OCI-M2 (cell line): Measurements from ENCODE around the gene DHODH.
"Not testable (repeated sequence)": the region's sequence is repeated elsewhere in the genome, so short reads cannot be mapped to it uniquely, and the experiment has no call there.

ENCODE experiments used
- DNase-seq: peaks from one replicate; lab custom pipeline; 2025; ENCODE audit not compliant: unreplicated experiment; lab: John Stamatoyannopoulos, UW

DHODH gene

DNA sequence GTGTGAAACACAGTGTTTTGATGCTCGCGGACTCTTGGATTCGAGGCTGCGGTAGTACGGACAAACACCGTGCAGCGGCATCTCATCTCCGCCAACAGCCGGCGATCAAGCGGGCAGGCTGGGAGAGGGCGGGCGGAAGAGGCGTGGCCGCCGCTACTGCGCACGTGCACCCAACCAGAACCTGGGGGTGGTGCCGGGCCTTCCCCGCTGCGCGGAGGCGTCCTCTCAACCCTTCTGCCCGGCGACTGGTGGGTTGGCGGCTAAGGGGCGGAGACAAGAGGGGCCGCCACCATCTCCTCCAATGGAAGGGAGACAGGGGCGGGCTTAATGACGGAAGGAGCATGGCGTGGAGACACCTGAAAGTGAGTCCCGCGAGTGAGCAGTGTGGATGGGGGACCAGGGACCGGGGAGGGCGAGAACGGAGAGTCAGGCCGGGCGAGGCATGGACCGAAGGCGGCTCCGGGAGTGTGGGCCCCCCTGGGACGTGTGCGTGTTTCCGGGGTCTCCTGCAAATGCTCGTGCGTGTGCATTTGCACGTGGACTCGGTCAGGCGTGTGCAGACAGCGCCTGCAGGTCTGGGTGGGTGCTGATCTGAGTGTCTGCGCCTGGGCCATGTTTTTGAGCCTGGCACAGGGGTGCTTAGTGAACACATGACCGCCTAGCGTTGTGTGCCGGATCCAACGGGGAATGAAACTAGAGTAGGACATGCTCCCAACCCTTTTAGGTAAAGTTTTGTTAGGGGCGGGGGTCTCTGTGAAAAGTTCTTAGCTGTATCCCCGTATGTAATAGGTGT, at the start of gene DHODH:
Gene DHODH, plus strand, starts transcription at position 321 of the 793 bp plus-strand sequence. Its CDS starts 21 bp downstream, at position 342.
- peak; percentile 53 for DNase-seq

- peak; percentile 12 for DNase-seq
These were observed 47.2 kb upstream of the DHODH start for GRCh38 chr16:71961066-71962039.

DNA sequence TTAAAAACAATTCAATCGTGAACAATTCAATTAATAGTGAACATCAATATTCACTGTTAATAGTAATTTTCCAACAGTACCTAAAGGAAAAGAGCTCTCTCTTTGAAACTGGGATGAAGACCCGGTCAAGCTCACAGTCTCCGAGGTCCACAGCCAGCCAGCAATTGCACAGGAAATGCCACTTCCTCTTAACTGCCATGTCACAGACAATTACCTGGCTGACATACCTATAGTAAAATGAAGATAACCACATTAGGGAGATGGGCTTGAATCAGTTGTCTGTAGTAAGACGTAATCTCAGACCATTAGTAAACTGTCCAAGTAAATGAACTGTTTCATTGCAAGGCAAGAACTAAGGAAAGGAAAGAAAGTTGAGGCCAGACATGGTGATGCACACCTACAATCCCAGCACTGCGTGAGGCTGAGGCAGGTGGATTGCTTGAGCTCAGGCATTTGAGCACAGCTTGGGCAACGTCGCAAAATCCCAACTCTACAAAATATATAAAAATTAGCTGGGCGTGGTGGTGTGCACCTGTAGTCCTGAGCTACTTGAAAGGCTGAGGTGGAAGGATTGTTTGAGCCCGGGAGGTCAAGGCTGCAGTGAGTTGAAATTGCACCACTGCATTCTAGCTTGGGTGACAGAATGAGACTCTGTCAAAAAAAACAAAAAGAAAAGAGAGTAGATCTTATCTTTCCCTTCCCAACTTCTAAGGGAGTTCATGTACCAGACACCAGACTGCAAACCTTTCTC, 45.2 kb upstream of the DHODH start:
- DNase-seq, result no peak

DNA sequence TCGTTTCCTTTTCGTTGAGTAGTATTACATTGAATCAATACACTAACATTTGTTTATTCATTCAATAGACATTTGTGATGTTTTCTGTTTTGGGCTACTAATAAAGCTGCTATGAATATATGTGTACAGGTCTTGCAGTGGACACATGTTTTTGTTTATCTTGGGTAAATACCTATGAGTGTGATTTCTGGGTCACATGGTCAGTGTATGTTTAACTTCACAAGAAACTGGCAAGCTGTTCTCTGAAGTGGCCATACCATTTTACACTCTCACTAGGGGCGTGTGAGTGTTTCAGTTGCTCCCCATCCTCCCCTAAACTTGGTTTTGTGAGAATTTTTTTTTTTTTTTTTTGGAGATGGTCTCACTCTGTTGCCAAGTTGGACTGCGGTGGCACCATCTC, 43.3 kb upstream of the DHODH start:
- no peak for DNase-seq

GRCh38 chr16:71966932-71967331, 41.6 kb upstream of the DHODH start:
- DNase-seq, result no peak

DNA sequence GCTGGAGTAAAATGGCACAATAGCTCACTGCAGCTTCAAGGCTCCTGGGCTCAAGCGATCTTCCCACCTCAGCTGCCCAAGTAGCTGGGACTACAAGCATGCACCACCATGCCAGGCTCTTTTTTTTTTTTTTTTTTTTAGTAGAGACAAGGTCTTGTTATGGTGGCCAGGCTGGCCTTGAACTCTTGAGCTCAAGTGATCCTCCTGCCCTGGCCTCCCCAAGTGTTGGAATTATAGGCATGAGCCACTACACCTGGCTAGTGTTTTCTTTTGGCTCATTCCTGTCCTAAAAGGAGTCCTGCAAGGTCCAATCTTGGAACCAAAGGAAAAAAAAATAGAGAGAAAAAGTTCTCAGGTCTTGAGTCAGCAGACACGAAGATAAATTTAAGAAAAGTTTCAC, 39.2 kb upstream of the DHODH start:
- no peak for DNase-seq

GRCh38 chr16:71971571-71971970, 37.0 kb upstream of the DHODH start:
- DNase-seq, result no peak

- DNase-seq, result no peak
These were observed 36.2 kb upstream of the DHODH start for GRCh38 chr16:71972356-71972755.

DNA sequence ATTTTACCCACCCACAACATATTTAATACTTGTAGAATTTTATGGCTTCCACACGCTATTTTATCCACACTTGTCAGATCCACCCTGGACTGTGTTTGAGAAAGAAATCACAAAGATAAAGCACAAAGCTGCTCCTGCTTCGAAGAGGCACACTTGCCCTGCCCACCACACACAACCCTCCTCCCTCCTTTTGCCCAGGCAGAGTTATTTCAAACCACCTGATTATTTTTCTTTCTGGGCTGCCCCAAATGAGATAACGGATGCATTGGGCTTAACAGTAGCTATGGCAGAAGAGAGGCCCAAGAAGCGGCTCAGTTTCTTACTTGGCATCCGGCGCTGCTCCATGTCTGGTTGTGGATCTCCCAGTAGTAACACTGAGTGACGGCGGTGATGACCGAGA, 35.5 kb upstream of the DHODH start:
- DNase-seq, result no peak

DNA sequence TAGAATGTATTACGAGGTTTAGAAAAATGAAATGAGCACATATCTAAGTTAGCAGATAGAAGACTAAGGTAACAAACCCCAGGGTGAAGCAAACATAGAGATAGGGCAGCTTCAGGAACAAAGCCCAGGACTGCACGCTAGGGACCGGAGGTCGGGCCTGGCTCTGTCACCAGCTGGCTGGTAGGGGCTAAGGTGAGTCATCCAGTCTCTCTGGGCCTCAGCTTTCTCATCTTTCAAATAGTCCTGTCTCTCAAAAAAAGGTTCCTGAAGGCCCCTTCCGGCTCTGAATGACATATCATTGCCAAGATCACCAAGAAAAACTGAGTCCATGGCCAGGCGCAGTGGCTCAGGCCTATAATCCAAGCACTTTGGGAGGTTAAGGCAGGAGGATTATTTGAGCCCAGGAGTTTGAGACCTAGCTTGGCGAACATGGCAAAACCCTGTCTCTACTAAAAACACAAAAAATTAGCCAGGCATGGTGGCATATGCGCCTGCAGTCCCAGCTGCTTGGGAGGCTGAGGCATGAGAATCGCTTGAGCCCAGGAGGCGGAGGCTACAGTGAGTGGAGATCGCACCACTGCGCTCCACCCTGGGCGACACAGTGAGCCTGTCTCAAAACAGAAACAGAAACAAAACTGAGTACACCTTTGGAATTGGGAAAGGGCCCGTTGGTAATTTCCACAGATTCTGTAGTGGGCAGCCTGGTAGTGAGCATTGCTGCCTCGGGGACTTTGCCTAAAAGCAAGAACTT, 34.3 kb upstream of the DHODH start:
- no peak for DNase-seq

- no peak for DNase-seq
These were observed 23.1 kb upstream of the DHODH start for GRCh38 chr16:71985262-71985974.

GRCh38 chr16:71986131-71986530, 22.4 kb upstream of the DHODH start:
- DNase-seq, result no peak

GRCh38 chr16:71995038-71995437, 13.5 kb upstream of the DHODH start:
- DNase-seq, result no peak

GRCh38 chr16:71997578-71997977, 11.0 kb upstream of the DHODH start:
- not testable (repeated sequence) for DNase-seq

GRCh38 chr16:72001180-72001874, 7.2 kb upstream of the DHODH start:
- DNase-seq, result no peak

DNA sequence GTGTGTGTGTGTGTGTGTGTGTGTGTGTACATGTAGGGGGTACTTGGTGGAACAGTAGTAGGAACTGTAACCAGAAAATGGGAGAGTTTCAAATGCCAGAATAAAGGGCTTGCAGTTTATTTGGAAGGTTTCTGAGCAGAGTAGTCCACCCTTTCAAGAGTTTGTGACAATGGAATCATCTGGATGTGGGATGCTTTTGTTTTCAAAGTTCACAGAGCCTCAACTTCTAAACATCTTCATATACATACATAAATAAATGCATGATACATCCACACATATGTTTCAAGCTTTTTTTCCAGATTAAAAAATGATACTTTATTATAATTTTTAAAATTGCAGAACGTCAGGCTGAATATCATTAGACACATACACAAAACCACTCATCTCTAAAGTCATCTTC, 5.9 kb upstream of the DHODH start:
- DNase-seq, result no peak

- not testable (repeated sequence) for DNase-seq
These were observed 500 bp upstream of the DHODH start for GRCh38 chr16:72008065-72008423.

DNA sequence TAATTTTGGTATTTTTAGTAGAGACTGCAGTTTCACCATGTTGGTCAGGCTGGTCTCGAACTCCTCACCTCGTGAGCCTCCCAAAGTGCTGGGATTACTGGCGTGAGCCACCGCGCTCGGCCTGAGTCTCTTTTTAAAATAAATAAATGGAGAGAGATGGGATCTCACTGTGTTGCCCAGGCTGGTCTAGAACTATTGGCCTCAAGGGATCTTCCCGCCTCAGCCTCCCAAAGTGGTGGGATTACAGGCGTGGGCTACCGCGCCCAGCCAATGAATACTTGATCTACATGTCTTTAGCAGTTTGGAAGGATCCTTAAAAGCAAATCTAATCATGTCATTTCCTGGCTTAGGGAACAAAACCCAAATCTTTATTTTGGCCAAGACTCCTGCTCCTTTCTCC, 1.2 kb downstream of the DHODH start:
- no peak for DNase-seq

- DNase-seq, result no peak
These were observed 4.1 kb downstream of the DHODH start for GRCh38 chr16:72012607-72013006.
